Bone marrow (tissue), 2 donors: ENCODE measurements around the gene FAHD1.
A peak's percentile ranks its signal among the peaks of the same experiment; 100 is the strongest.
"Not testable (repeated sequence)": the region's sequence is repeated elsewhere in the genome, so short reads cannot be mapped to it uniquely, and the experiment has no call there.

Experiments
- DNase-seq, 2 donors: peaks; one replicate each; lab custom pipeline; 2025; lab: John Stamatoyannopoulos, UW

FAHD1 gene

DNA sequence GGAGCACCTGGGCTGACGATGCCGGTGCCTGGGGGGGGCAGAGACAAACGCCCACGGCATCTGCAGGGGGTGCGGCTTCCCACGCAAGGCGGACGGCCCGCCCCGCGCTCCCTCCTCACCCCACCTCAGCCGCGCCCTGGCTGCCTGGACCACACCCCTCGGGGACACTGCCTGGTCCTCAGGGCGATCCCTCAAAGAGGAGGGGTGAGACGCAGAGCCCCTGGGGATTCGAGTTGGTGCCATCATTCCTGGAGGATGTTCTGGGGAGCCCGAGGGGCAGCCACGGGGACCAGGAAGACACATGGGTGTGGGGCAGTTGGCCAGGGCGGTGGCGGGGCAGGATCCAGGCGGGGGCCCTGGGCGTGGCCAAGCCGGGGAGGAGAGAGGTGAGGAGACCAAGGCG is 37.4 kb upstream of the FAHD1 start:
- no peak for DNase-seq

DNA sequence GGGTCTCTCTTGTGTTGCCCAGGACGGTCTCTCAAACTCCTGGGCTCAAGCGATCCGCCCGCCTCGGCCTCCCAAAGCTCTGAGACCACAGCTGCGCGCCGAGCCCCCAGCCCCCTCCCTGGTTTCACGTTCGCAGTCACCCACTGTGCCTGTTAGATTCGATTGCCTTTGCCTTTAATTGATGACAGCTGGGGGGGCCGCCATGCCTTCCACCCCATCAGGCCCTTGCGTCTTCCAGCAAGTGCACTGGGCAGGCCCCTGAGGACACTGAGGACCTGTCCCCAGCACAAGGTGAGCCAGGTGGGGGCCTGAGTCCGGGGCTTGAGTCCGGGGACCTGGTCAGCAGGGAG is 36.8 kb upstream of the FAHD1 start:
- DNase-seq, result no peak

DNA sequence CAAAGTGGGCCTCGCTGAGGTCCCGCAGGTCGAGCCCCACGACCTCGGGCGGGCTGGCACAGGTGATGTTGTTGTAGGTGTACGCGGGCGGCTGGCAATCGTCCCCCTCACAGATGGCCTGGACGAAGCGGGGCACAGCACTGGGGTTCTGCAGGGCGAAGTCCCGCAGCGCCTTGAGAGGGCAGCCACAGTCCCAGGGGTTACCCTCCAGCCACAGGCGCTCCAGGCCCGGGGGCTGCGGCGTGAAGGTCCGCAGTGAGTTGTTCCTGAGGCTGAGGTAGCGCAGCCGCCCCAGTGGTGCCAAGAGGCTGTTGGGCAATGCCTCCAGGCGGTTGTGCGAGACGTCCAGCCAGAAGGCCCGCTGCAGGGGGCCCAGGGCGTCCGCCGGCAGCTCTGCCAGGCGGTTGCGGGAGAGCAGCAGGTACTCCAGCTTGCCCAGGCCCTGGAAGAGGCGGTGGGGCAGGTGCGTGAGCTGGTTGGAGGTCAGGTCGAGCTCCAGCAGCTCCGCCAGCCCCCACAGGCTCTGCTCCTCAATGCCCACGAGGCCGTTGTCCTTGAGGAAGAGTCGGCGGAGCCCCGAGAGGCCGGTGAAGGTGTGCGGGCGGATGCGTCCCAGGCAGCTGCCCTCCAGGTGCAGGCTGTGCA is 36.3 kb upstream of the FAHD1 start:
- no peak for DNase-seq

DNA sequence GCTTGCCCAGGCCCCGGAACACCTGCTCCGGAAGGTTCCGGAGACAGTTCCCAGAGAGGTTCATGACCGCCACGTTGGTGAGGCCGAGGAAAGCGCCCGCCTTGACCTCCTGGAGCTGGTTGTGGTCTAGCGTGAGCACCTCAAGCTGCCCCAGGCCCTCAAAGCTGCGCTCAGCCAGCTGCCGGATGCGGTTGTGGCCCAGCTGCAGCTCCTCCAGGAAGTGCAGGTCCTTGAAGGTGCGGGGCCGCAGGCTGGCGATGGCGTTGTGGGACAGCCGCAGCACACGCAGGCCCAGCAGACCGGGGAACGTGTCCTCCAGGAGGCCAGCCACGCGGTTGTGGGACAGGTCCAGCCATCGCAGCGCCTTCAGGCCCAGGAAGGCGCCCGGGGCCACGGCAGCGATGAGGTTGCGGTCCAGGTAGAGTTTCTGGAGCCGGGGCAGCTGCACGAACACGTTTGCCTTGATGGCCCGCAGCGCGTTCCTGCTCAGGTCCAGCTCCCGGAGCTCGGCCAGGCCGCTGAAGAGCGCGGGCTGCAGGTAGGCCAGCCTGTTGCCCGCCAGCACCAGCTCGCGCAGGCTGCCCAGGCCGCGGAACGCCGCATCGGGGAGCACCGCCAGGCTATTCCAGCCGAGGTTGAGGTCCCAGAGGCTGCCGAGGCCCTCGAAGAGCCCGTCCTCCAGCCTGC is 35.6 kb upstream of the FAHD1 start:
- DNase-seq, result no peak

DNA sequence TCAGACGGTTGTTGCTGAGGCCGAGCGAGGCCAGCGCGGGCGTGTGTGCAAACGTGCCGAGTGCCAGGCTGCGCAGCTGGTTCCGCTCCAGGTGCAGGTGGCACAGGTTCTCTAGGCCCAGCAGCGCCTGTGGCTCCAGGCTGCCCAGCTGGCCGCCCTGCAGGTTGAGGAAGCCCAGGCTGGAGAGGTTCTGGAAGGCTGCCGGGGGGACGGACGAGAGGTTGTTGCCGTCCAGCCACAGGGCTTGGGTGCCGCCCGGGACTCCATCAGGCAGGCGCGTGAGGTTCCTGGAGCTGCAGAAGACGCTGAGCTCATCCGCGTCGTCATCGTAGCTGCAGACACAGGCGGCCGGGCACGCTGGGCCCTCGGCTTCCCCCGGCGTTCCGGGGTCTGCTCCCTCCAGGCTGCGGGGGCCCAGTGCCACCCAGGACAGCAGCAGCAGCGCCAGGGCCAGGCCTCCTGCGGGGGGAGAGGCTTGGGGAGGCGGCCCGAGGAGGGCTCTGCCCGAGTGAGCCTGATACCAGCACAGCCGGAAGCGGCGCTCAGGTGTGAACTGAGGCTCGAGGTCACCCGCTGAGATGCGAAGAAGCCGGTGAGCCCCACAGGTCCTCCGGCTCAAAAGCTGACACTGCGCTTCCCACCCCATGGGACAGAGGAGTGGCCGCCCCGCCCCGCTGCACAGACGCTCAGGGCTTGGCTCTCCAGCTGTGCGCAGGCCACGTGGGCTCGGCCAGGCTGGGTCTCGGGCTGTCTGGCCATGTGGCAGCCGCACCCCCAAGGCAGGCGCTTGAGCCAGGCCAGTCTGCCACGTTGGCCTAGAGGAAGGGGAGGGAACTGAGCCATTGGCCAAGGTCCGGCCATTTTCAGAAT is 34.8 kb upstream of the FAHD1 start:
- no peak for DNase-seq

DNA sequence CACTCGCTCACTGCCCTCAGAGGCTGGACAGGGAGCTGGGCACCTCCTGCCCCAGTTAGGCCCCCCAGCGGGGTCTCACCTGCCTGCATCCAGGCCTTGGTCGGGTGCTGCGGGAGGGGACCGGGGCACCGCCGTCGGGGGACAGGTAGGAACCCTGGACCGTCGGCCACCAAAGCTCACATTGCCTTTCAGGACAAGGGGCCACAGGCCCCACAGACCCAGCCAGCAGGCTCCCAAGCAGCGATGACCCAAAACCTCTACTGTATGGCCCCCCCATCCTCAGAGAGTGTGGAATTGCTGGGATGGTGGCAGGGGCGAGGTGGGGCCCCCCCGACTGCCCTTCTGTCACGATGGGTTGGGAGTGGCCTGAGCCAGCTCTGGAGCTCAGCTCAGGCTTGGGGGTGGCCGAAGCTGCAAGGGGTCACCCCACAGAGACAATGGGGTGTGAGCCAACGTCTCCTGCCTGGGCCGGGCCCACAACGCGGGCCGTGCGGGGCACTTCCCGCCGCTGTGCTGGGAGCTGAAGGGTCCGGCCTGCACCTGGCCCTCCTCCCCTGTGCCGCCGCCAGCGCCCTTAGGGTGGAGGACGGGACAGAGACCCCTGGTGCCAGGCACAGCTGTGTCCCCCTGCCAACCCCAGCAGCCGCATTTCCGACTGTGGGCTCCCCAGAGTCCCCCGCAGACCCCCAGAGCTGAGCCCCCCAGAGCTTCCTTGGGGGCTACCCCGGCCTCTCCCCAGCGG is 34.0 kb upstream of the FAHD1 start:
- no peak for DNase-seq

DNA sequence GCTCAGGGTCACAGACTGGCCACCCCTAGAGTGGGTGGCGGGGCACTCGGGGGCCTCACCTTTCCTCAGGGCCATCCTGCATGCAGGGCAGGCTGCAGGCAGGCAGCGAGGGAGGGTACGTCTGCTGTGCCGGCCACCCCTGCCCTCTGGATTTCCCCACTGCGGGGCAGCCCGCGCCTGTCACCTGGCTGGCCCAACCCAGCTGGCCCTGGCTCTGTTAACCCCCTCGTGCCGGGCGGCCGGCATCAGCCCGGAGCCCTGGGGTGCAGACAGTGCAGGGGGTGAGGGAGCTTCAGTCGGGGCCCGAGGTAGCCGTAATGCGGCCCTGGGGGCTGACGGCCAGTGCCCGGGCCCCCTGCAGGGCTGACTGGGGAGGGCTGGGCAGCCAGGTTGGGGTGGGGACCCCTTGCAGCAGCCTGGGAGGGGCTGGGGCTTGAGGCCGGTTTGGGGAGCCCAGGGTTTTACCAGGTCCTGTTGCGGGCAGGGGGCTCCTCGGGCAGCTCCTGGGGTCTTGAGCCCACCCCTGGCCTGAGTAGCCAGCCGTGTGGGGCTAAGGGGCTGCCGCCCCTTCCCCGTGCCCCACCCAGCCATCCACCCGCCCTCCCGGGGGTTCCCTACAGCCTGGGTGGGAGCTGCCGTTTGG is 33.3 kb upstream of the FAHD1 start, which contains the start of gene IGFALS:
Gene IGFALS, minus strand, starts transcription at position 128 of the 643 bp plus-strand sequence. Its CDS starts 53 bp downstream, at position 75.
- DNase-seq, result no peak

DNA sequence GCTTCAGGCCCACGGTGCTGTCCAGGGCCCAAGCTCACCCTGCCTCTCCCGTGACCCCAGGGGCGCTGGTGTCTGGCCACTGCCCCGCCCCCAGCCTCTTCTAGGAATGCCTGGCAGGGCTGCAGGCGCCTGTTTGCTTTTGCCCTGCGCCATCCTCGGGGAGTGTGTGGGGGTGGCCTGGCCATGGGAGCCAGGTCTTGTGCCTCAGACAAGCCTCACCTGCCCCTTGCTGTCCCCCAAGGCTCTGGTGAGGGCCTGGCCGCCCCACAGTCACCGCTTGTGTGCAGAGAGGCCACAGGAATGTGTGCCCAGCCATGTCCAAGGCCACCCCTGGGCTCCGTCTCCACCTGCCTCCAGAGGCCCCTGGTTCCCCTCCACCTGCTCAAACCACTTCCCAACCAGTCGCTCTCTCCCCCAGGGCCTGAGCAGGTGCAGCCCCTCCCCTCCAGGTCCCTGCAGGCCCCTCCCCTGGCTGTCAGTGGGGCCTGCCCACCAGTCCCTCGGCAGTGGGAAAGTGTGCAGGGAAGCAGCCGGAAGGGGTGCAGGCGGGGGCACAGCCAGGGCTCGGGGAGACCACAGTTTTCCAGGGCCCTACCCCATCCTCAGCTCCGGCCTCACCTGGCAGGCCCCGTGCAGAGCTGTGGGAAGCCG is 32.7 kb upstream of the FAHD1 start:
- no peak for DNase-seq

DNA sequence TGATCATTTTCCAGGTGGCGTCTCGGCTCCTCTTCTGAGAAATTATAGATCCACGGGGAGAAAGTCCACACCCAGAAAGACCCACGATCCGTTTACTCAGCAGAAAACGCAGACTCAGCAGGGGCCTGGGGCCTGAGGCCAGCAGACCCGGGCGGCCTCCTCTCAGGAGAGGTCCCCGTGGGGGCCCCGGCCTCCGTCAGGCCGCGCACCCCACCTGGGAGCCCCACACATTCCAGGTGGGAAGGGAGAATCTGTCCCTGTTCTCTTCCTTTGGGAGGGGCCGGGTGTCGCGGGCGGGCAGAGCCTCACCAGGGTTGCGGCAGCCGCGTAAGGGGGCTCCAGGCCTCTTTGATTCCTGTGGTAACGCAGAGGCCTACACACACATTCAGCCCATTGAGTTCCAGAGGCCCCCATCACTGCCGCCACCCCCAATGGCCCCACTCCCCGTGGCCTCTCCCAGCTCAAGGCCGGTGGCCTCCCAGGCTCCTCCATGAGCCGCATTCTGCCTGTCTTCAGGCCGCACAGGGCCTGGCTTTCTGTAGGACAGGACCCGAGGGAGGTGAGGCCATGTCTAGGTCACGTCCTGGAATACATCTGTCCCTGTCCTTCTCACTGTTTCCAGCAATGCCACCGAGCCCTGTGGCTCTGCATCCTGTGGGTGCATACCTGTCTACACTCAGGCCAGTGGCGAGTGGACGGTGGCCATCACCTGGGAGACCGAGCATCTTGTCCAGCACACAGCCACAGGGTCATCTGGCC is 31.9 kb upstream of the FAHD1 start:
- DNase-seq, result no peak

DNA sequence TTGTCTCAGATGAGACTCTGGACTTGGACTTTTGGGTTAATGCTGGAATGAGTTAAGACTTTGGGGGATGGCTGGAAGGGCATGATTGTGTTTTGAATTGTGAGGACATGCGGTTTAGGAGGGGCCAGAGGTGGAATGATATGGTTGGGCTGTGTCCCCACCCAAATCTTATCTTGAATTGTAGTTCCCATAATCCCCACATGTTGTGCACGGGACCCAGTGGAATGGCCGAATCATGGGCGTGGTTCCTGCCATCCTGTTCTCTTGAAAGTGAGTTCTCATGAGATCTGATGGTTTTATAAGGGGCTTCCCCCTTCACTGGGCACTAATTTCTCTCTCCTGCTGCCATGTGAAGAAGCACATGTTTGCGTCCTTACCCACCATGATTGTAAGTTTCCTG is 27.7 kb upstream of the FAHD1 start:
- DNase-seq, result not testable (repeated sequence)

DNA sequence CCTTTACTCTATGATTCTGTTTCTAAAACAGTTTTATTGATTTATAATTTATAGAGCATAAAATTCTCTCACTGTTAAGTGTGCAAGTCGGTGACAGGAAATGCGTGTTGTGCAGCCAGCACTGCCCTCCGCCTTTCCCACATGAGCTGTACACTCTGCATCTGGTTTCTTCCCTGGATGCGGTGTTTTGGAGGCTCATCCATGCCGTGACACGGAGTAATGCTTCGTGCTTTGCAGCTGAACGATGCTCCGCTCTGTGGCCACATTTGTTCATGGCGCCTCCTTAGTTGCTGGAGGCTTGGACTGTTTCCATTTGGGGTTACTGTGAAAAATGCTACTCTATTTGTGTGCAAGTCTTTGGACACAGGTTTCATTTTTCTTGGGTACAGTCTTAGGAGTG is 26.3 kb upstream of the FAHD1 start:
- DNase-seq, result no peak

DNA sequence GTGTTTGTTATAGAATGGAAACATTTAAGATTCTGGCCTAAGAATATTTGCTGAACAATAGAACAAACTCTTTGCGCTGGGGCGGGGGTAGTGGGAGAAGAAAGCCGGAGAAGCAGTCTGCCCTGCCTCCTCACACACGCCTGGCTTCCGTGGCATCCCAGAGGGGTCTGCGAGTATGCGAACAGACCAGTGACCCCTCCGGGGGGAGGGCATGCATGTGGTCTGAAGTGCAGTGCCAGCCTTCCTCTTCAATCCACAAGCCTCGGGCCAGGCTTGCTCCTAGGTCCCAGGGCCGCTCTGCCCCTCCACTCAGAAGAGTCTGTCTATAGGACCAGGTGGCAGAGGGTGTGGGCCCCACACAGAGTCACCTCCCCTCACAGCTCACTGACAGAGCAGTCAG is 19.4 kb upstream of the FAHD1 start:
- DNase-seq, result no peak

DNA sequence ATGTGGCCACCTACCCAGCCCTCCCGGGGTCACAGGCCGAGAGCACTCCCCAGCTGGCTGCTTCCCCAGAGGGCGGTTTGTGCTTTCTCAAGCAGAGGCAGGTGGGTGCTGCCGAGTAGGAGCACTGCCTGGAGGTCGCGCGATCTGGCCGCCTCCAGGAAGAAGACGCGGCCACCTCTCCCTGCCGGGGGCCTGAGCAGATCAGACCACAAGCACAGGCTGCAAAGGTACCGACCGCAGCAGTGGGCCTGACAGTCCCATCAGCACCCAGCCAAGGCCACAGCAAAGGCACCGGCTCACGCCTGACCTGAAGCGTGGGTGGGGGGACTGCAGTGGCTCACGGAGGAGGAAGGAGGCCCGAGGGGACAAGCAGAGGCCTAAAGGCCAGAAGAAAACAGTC is 18.3 kb upstream of the FAHD1 start:
- no peak for DNase-seq

DNA sequence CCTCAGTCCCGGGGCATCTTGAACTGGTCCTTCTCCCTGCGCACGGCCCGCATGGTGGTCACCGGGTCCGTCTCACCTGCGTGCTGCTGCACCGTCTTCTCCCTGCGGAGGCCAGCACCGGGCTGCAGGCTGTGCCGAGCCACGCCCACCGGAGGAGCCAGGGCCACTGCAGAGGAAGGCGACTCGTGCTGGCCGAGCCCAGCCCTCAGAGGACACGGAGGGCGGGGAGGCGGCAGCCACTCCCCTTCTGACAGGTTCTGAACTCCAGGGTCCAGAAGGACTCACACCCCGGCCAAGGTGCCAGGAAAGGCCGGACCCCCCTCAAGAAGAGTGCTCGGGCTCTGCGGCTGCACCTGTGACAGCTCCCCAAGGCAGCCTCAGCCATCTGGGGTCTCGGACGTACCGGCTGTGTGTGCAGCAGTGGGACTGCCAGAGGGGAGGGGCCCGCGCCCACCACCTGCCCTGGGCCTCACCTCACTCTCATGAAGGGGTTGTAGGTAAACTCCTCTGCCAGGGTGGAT is 17.7 kb upstream of the FAHD1 start:
- no peak for DNase-seq

DNA sequence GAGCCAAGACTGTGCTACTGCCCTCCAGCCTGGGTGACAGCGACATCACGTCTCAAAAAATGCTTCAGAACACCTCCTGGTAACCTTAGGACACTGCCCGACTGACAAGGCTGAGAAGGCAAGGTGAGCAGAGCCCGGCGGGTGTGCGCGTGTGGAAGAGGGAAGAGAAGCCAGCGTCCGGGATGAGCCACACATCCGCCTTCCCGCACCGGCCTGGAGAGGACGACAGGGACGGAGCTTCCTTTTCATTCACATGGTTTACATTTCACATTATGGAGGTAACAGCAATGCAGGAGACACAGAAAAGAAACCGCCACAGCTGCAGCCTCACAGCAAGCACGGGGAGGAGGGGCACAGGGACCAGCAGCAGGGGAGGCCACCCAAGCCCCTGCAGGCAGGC is 16.9 kb upstream of the FAHD1 start:
- no peak for DNase-seq

DNA sequence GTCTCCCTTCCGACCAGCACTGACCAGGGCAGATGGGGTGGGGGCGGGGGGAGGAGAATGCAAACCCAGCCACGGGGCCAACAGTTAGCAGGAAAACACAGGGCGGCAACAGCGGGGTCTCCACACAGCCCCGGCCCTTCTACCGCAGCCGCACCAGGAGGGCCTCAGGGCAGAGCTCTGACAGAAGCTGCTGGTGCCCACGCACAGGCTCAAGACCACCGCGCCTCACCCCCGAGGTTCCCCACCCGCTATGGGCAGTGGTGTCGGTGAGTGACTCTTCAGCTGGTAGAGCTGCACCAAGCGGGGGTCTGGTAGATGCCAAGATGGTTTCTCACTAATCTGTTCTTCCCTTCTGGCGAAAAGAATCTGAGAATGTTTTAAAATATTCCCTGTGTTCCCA is 16.5 kb upstream of the FAHD1 start:
- DNase-seq, result no peak

DNA sequence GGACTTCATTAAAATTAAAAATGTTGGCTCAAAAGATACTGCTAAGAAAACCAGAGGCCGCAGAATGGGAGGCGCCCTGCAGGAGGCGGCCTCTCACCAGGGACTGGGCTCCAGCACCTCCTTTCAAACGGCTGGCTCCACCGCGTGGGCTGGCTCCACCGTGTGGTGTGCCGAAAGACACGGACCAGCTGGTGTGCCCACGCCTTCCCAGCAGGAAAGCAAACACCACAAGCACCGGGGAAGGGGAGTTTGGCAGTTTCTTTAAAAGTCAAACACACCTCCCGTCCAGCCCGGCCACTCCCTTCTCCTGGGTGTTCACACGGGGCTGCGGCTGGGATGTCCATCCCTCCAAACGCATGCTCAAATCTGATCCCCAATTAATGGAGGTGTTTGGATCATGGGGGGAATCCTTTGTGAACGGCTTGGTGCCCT is 14.3 kb upstream of the FAHD1 start:
- peak in 1 of 2 donors; percentile 68 for DNase-seq

DNA sequence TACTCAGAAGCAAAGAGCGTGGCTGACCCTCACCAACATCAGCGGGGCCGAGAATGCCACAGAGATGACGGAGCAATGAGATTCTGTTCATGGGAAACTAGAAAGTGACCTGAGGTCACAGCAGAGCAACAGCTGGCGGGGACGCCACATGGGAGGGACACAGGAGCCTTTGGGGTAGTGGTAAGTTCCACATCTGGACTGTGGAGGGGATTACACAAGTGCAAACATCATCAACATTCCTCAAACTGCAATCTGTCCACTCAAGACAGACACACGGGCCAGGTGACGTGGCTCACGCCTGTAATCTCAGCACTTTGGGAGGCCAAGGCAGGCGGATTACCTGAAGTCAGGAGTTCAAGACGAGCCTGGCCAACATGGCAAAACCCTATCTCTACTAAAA is 11.5 kb upstream of the FAHD1 start:
- DNase-seq, result no peak

DNA sequence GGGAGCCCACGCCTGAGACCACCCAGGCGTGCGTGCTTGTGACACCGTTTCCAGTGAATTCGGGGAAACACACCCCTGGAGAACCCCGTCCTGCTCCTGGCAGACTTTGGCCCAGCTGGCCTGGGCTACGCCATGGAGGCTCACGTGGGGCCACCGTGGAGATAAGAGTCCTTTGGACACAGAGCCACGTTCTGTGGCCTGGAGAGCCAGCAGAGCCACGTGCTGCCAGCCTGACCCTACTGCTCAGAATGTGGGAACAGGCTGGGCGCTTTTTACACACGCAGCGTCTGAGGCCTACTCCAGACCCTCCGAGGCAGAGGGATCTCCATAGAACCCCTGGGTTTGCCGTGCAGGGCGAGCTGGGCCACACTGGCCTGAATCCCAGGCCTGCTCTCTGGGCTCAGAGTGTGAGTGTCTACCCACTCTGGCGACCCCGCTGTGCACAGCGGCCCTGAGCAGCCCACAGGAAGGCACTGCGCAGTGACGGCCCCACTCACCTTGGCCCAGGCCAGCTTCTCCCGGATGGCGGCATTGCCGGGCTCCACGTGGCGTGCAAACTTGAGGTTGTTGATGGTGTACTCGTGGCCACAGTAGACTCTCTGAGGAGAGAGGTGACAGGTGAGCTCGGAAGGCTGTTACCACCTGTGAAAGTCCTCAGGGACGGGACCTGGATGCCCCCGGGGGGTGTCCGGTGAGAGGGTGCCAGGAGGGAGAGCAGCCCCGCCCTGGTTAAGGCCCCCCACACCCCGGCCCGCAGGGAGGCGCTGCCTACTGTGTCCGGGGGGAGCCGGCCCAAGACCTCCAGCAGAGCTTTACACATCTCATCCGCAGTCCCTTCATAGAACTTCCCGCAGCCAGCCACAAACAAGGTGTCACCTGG is 10.4 kb upstream of the FAHD1 start:
- DNase-seq, result no peak
